C4-2B (cell line): ENCODE results near the gene C11orf68.

Experiments used
- ZFX ChIP-seq: fragments of 450-650 bp; IDR thresholded peaks from 2 replicates; pipeline ENCODE4 v1.6.1; 2017
- TF ChIP-seq, protein P1 (sequence below): fragments of 450-650 bp; conservative IDR thresholded peaks from 2 replicates; pipeline ENCODE4 v1.5.1; 2017; ENCODE audit warnings: mild to moderate bottlenecking

DNA sequence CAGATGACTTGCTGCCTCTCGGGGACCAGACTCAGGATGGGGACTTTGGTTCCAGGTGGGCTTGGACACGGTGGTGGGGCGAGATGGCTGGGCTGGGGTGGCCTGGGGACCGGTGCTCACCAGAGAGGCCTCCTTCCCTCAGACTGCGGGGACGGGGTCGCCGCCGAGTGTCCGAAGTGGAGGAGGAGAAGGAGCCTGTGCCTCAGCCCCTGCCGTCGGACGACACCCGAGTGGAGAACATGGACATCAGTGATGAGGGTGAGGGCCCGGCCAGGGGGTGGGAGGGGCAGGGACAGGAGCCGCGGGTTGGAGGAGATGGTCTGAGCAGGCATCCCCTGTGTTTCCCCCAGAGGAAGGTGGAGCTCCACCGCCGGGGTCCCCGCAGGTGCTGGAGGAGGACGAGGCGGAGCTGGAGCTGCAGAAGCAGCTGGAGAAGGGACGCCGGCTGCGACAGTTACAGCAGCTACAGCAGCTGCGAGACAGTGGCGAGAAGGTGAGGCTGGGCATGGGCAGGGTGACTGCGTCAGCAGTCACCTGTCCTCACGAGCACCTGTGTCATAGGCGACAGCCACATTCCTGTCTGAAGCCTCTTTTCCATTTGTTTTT lies 48.6 kb upstream of the C11orf68 start:
- TF ChIP-seq, protein P1, sequence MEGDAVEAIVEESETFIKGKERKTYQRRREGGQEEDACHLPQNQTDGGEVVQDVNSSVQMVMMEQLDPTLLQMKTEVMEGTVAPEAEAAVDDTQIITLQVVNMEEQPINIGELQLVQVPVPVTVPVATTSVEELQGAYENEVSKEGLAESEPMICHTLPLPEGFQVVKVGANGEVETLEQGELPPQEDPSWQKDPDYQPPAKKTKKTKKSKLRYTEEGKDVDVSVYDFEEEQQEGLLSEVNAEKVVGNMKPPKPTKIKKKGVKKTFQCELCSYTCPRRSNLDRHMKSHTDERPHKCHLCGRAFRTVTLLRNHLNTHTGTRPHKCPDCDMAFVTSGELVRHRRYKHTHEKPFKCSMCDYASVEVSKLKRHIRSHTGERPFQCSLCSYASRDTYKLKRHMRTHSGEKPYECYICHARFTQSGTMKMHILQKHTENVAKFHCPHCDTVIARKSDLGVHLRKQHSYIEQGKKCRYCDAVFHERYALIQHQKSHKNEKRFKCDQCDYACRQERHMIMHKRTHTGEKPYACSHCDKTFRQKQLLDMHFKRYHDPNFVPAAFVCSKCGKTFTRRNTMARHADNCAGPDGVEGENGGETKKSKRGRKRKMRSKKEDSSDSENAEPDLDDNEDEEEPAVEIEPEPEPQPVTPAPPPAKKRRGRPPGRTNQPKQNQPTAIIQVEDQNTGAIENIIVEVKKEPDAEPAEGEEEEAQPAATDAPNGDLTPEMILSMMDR: no peak
- TF ChIP-seq ZFX: no peak
